Measurements from ENCODE around the gene GOLM1.
A peak's percentile ranks its signal among the peaks of the same experiment; 100 is the strongest.
"Not testable (repeated sequence)": the region's sequence is repeated elsewhere in the genome, so short reads cannot be mapped to it uniquely, and the experiment has no call there.

The GOLM1 gene

DNA sequence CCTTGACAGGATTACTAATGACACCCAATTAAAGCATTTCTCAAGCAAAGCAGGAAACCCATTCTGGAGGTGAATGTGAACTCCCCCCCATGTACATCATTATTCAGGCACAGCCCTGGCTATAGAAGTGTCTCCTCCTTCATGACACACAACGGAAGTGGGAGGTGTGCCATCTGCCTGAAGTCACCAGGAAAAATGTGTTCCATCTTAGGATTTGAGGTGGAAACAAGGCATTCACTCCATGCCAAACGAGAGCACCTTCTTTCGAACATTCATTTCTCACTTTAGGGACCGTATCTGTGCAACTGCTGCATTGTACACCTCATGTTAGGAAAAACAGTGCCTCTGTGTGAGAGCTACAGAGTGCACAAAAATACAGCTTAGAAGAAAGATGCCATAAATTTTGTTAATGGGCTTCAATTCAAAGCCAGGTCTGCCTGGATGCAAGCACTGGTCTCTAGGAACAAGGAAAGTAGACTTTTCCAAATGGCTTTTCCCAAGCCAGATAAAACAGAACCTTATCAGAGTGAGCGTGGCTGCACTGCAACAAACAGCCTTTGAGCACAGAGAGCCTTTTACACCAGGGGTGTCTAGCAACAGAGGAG, 19.4 kb downstream of the GOLM1 start:
- DNase-seq: no peak

DNA sequence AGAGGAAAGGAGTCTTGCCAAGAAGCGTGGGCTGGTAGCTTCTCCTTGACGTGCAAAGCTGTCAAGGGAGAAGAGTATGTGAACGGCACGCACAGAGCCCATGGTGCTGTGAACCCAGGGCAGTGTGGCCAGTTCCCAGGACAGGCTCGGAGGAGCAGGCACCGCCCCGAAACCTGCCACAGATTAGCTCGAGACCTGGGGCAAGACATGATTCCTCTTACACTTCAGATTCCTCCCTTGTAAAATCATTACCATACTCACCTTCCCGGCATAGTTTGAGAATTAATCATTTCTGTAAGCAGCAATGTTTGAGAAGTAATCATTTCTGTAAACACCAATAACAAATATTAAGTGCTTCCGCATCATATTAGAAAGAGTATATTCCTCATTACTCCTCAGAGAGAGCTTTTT, 19.9 kb downstream of the GOLM1 start:
- no peak for DNase-seq

DNA sequence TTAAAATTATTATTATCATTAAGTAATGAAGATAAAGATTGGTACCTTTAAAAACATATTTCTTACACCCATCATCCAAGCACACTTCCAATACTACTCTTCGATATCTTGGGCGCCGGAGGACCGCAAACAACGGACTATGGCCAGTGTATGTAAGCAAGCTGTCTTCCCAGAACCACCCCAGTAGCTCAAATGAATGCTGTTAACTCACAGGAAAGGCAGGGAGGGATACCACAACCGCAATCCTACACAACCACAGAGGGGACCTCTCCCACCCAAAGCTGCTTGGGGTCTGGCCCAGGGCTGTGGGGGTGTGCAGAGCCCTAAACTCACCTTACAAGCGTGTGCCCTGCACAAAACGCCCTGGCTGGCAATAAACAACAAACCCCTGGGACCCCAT, 20.6 kb downstream of the GOLM1 start:
- no peak for DNase-seq

DNA sequence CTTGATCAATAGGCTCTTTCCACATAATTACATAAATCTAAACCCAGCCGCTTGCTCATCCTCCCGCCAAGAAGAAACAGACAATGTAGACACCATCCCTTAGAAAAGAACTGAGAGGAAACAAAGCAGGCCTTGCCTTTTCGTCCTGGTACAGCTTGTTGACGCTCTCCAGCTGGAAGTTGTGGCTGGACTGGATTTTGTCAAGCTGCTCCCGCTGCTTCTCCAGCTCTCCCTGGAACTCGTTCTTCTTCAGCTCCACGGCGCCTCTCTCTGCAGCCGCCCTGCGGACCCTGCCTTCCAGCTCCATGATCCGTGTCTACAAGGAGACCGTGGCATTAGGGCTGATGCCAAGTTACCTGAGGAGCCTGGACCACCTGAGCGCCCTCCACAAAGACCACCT, 22.1 kb downstream of the GOLM1 start:
- DNase-seq: no peak

GRCh38 chr9:86075132-86076109, 23.9 kb downstream of the GOLM1 start:
- no peak for DNase-seq

DNA sequence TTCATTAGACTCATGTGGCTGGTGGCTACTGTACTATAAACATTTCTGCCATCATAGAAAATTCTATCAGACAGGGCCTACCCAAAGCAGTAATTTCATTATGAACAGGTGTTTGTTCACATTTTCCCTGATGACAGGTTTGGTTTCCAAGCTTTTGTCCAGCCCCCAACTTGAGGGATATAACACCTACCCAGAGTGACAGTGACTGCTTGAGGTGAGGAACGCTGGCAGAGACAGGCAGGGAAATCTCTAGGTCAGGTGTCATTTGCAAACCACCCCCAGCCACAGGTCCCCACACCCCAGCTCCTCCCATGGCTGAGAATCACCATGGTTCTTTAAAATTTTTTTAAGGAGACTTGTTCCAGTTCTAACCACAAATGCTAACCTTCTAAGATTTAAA, 25.5 kb downstream of the GOLM1 start:
- DNase-seq: no peak

DNA sequence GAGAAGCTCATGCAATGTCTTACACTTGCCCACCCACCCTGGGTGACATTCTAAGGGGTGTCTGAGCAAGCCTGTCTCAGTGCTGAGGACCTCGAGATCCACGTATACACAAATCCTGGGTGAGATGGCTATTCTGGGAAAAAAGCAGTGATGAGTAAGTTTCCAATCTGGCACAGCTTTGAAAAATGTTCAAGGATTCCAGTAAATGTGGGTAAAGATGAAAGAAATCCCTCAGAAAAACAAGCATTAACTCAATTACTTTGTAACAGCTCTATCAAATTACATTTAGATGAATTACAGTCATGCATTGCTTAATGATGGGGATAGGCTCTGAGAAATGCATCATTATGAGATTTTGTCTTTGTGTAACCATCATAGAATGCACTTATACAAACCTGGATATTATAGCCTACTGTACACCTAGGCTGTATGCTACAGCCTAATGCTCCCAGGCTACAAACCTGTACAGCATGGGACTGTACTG, 26.9 kb downstream of the GOLM1 start:
- DNase-seq: no peak

GRCh38 chr9:86069206-86069869, 30.0 kb downstream of the GOLM1 start:
- DNase-seq: no peak

GRCh38 chr9:86064220-86064619, 35.1 kb downstream of the GOLM1 start:
- no peak for DNase-seq

DNA sequence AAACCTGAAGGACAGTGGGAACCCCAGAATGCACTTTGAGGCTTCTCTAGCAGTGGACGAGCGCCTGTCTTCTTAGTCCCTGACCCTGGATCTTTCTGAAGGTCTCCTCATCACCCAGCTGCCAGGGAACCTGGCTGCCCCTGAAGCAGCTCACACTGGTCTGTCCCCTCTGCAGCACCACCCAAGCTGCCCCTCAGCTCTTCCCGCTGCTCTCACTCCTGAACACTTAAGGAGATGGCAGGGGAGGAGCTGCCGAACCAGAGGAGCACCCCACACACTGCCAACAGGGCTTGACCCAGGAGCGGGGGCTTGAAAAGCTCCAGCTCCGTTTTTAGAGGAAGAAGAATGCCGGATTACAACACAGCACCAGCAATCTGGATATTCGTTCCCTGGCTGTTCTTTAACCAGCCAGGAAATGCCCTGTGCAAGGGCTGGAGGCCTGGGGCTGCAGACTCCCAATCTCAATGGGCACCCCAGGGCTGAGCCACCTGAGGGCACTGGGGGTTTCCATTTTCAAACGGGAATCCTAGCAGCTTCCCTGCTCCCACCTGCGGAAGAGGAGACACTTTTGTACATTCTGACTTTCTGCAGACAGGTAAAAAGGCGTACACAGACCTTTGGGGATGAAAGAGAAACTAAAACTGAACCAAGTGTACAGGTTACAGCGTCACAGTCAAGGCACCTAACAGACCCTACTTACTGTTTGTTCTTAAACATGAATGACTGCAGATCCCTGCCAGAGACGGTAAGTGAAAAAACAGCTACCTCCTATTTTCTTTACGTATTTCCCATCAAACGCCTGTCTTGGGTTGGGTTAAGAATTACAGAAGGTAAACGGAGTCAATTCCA, 36.3 kb downstream of the GOLM1 start:
- peak; percentile 7 for DNase-seq

DNA sequence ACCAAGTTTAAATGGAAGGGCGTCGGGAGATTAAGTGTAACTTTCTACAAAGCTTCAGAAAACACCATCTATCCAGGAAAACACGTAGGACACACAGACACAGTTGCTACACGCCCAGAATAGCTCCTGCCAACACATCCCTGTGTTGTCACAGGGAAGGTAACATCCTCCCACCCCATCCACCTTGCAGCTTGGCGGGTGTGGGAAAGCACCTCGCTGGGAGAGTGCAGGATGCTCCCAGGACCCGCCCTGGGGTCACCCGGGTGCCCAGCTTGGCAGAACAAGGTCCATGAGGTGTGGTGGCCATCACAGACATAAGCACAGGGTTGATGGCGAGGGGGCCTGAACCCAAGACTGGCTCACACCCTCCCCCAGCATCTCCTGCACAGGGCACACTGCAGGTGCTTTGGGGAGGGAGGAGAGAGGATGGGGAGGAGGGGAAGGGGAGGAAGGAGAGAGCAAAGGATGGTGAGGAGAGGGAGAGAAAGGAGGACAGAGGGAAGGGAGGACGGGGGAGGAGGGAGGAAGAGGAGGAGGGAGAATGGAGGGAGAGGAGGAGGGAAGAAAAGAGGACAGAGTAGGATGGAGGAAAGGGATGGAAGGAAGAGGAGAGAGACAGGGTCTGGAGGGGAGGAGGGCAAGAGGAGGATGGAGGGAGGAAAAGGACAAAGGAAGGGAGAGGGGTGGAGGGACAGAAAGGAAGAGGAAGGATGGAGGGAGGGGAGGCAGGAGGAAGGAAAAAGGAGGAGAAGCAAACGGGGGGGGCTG, 37.2 kb downstream of the GOLM1 start:
- DNase-seq: no peak

DNA sequence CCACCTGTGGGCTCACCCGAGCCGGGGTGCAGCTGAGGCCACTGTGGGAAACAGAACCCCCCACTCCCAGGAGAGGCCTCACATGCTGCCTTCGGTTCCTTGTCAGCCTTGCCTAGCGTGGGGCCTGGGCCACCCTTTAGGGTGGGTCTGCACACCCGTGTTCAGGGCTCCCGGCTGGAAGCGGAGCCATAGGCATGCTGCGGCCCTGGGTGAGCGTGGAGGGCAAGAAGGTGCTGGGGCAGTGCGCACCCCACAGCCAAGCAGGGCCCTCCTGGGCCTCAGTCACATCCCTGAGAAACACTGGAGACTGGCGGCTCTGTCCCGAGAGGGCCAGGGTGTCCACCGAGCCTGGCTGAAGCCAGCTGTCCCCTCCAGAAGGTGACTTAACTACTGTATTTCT, 41.9 kb downstream of the GOLM1 start:
- DNase-seq: no peak

DNA sequence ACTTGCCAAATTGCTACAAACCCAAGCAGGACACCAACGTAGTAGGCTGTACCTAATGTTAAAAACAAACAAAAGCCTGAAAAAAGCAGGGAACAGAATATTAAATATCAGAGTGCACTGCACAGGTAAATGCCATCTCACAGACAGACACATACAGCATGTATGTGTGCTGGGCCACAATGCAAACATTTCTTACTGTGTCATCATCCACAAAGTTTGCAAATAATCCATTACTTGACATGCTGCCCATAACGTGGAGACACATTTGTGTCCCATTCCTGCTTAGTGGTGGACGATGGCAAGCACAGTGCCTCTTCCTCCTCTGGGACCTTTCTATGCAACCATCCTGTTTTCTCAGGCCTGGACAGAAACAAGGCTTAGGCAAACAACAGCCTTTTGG, 44.7 kb downstream of the GOLM1 start:
- DNase-seq: no peak

GRCh38 chr9:86052556-86053468, 46.5 kb downstream of the GOLM1 start:
- DNase-seq: no peak

DNA sequence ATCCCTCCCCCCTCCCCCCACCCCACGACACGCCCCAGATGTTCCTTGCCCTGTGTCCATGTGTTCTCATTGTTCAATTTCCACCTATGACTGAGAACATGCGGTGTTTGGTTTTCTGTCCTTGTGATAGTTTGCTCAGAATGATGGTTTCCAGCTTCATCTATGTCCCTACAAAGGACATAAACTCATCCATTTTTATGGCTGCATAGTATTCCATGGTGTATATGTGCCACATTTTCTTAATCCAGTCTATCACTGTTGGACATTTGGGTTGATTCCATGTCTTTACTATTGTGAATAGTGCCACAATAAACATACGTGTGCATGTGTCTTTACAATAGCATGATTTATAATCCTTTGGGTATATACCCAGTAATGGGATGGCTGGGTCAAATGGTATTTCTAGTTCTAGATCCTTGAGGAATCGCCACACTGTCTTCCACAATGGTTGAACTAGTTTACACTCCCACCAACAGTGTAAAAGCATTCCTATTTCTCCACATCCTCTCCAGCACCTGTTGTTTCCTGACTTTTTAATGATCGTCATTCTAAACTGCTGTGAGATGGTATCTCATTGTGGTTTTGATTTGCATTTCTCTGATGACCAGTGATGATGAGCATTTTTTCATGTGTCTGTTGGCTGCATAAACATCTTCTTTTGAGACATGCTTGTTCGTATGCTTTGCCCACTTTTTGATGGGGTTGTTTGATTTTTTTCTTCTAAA, 51.2 kb downstream of the GOLM1 start:
- DNase-seq: not testable (repeated sequence)

DNA sequence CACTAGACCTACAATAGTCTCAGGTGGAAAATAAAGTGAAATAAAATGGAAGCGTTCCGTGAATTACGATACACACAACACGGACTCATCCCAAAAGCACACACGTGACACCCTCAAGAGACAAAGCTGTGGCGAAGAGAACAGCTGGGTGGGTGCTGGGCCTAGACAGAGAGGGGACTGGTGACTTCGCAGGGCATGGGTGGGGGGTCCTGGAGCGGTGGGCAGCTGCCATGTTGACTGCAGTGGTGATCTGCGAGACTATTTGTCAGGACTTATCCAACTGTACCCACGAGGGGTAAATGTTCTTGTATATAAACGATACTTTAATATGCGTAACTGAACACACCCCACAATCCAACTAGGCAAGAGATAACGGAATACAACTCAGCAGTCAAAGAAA, 52.0 kb downstream of the GOLM1 start:
- DNase-seq: no peak

GRCh38 chr9:86046930-86047341, 52.4 kb downstream of the GOLM1 start:
- no peak for DNase-seq

DNA sequence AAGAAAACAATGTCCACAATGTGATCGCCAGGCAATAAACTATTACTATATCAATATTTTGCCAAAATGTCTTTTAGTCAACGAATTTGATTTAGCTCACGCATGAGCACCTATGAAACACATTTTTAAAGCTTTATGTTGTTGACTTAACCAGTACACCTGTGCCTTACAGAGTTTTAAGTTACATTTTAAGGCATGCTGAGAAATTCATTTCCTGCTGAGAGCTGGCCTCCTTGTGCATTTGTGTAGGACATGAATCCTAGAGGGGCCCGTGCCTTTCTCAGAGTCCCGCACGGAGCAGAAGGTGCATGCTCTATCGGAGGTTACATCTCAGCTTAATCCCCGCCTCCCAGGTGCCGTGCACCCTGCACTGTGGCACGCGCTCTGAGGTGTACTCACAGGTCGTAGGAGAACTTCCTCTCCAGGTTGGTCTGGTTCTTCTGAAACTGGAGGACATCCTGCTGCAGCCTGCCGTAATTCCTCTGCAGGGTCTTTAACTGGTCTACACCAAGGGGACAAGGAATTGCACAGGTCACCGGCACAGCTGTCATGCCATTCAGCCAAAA, 53.2 kb downstream of the GOLM1 start:
- no peak for DNase-seq

GRCh38 chr9:86045654-86046053, 53.7 kb downstream of the GOLM1 start:
- no peak for DNase-seq

- DNase-seq: peak; percentile 14
Observed at GRCh38 chr9:86043999-86044398, 55.4 kb downstream of the GOLM1 start.
